Muscle of leg (tissue), 16 donors: Measurements from ENCODE around the gene STAG1. TPM values are rescaled to one million over a fixed set of nuclear protein-coding genes. Genes with fewer than 3 reads are reported as not detected.
"Not testable (repeated sequence)": the region's sequence is repeated elsewhere in the genome, so short reads cannot be mapped to it uniquely, and the experiment has no call there.

ENCODE experiments used
- DNase-seq: peaks from one replicate; pipeline ENCODE4 v3.0.0; 2013
- H3K27ac ChIP-seq: one replicate; pipeline ENCODE4 v1.5.1; 2013; ENCODE audit warnings: mild to moderate bottlenecking, low read length, control low read depth
- H3K27me3 ChIP-seq: one replicate; pipeline ENCODE4 v1.6.1; 2013; ENCODE audit warnings: low read length; ENCODE audit not compliant: control insufficient read depth, insufficient read depth
- H3K36me3 ChIP-seq: one replicate; pipeline ENCODE4 v1.6.1; 2013; ENCODE audit warnings: low read length; ENCODE audit not compliant: control insufficient read depth, insufficient read depth
- H3K4me1 ChIP-seq: one replicate; pipeline ENCODE4 v1.6.1; 2013; ENCODE audit warnings: low read length; ENCODE audit not compliant: control insufficient read depth, insufficient read depth
- H3K4me3 ChIP-seq: one replicate; pipeline ENCODE4 v1.5.1; 2013; ENCODE audit warnings: low read length, control low read depth
- H3K9me3 ChIP-seq: replicated peaks from 2 replicates; pipeline ENCODE4 v1.6.1; 2013; ENCODE audit warnings: low read depth, low read length; ENCODE audit not compliant: control insufficient read depth
- WGBS: methylation state at CpG from one replicate; pipeline ENCODE4 v1.1.5; 2013; ENCODE audit warnings: missing lambda C conversion rate; ENCODE audit not compliant: insufficient coverage; 5-methylcytosine and 5-hydroxymethylcytosine counted together
- long read RNA-seq, 11 donors: transcript quantifications; one replicate each; lab custom pipeline, GENCODE V29; 2026
- polyA plus RNA-seq, 8 donors: library from polyadenylated mRNA; unstranded; fragments of 120-200 nt; gene quantifications; one replicate each; pipeline versions ENCODE4 v1.2.1 to v1.2.3, GENCODE V29; 2013; ENCODE audit warnings: inconsistent platforms in 1 of 8, low replicate concordance in 1 of 8; ENCODE audit not compliant: insufficient read length in 8 of 8, insufficient read depth in 1 of 8
- total RNA-seq: library from RNA; stranded (reverse); fragments of 120-200 nt; gene quantifications from one replicate; pipeline ENCODE4 v1.2.4, GENCODE V29; 2013

STAG1 gene
- total RNA-seq (52.2 TPM), polyA plus RNA-seq (10 to 100 TPM; 22.9 to 36.4 (median 32.8) TPM)
- long read RNA-seq, donor 1: 0 reads
- long read RNA-seq, donor 2: 0 reads
- long read RNA-seq, donor 3, full-length matches to known transcripts: 2 of 2 reads
- long read RNA-seq, donor 3, partial matches to known transcripts: 0 of 2 reads
- long read RNA-seq, donor 3, other reads (novel, unspliced or antisense): 0 of 2 reads
- long read RNA-seq, donor 4: 0 reads
- long read RNA-seq, donor 5, full-length matches to known transcripts: 2 of 2 reads
- long read RNA-seq, donor 5, partial matches to known transcripts: 0 of 2 reads
- long read RNA-seq, donor 5, other reads (novel, unspliced or antisense): 0 of 2 reads
- long read RNA-seq, donor 6, full-length matches to known transcripts: 3 of 3 reads
- long read RNA-seq, donor 6, partial matches to known transcripts: 0 of 3 reads
- long read RNA-seq, donor 6, other reads (novel, unspliced or antisense): 0 of 3 reads
- long read RNA-seq, donor 7, full-length matches to known transcripts: 5 of 11 reads
- long read RNA-seq, donor 7, partial matches to known transcripts: 6 of 11 reads
- long read RNA-seq, donor 7, other reads (novel, unspliced or antisense): 0 of 11 reads
- long read RNA-seq, donor 8, full-length matches to known transcripts: 5 of 5 reads
- long read RNA-seq, donor 8, partial matches to known transcripts: 0 of 5 reads
- long read RNA-seq, donor 8, other reads (novel, unspliced or antisense): 0 of 5 reads
- long read RNA-seq, donor 9, full-length matches to known transcripts: 2 of 2 reads
- long read RNA-seq, donor 9, partial matches to known transcripts: 0 of 2 reads
- long read RNA-seq, donor 9, other reads (novel, unspliced or antisense): 0 of 2 reads
- long read RNA-seq, donor 10, full-length matches to known transcripts: 4 of 4 reads
- long read RNA-seq, donor 10, partial matches to known transcripts: 0 of 4 reads
- long read RNA-seq, donor 10, other reads (novel, unspliced or antisense): 0 of 4 reads
- long read RNA-seq, donor 11, full-length matches to known transcripts: 3 of 3 reads
- long read RNA-seq, donor 11, partial matches to known transcripts: 0 of 3 reads
- long read RNA-seq, donor 11, other reads (novel, unspliced or antisense): 0 of 3 reads

DNA sequence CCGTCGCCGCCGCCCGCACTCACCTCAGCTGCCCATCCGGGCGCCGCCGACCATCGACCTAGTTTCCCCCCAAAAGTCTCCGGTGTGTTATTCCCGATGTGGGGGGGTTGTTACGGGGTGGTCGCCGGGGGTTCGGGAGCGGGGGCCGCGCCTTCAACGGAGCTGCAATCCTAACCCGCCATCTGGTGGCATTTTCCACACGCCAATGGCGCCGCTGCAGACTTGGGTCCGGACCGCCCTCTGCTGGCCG is at the start of gene STAG1:
STAG1 (minus strand) TSS at position 207 of the 250 bp plus-strand sequence. CDS start 121,480 bp downstream, outside the sequence.
- no peaks in the 10 kb centered on the region for H3K27me3 ChIP-seq

DNA sequence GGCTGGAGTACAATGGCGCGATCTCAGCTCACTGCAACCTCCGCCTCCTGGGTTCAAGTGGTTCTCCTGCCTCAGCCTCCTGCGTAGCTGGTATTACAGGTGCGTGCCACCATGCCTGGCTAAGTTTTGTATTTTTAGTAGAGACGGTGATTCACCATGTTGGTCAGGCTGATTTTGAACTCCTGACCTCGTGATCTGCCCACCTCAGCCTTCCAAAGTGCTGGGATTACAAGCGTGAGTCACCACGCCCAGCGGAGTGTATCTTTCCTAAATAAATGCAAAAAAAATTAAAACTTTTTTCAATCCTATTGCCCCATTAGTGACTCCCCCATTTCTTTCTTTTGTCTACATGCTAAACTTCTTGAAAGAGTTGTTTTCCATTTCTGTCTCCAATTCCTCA is 49.0 kb upstream of the STAG1 start:
- not testable (repeated sequence) for DNase-seq, H3K9me3 ChIP-seq, H3K27ac ChIP-seq, H3K4me1 ChIP-seq, H3K27me3 ChIP-seq, H3K36me3 ChIP-seq, H3K4me3 ChIP-seq
- WGBS: 98% methylated on average over 8 of the region's 10 CpGs

More for the DNA sequence above, at the start of gene STAG1:
- under 1% methylated on average over 17 of the region's 27 CpGs for WGBS
- peaks cover 16% of the 10 kb centered on the region for H3K4me1 ChIP-seq
- no peaks in the 10 kb centered on the region for H3K9me3 ChIP-seq
- H3K4me3 ChIP-seq: peak within 1 kb of the TSS; percentile 70
- no peaks in the 10 kb centered on the region for H3K36me3 ChIP-seq
- peak within 1 kb of the TSS; percentile 99 for H3K27ac ChIP-seq
- no peak for DNase-seq

DNA sequence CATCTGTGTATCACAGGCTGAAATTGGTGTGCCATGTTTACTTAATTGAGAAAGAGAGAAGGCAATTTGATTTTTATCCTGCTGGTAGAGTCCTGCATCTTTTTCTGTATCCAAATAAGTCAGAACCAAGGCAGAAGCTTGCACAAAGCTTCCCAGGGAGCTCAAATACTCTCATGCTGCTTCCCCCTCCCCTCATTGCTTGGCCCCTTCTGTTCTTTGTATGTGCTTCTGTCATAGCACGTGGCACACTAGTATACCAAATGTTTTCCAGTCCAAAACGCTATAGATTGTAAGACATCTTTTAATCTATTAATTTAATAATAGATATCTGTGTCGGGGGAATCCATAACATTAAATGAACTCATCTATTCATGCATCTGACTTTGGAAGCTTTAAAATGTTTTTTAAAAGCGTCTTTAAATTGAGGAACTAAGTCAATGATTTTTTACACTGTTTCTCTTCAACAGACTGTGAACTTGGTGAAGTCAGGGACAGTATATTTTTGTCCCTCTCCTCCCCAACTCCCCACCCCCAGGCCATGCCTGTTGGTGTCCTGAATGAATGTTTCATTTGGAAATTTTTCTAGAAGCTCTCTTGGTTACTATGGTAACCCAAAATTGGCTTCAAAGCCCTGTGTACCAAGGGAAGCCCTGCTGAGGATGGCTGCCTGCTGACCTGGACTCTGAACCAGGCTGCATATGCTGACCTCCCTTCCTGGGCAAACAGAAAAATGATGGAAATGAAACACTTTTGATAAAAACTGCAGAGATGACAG is 40.6 kb upstream of the STAG1 start:
- Histone ChIP-seq H3K36me3 (no peaks in the 10 kb centered on the region), H3K9me3 (no peaks in the 10 kb centered on the region), H3K4me3 (no peak overlapping the region), H3K4me1 (no peaks in the 10 kb centered on the region), H3K27me3 (no peaks in the 10 kb centered on the region), H3K27ac (no peak overlapping the region)
- no peak for DNase-seq
- WGBS: no CpG with 5 or more reads among the region's 4 CpGs

DNA sequence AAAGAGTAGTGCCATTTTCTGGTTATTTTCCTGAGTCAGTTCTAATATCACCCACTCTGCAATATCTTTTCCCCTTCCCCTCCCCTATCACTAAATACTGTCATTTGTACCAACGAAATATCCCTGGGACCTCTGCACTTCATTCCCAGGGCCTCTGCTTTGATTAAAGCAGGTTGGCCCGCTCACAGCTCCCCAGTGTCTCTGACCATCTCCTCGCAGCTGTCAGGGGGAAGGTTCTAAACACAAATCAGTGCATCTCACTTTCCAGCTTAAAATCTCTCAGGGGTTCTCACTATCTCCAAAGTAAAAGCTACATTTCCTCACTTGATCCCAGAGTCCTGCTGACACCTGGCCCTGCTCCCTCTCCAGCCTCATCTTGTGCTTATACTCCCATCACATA is 38.6 kb upstream of the STAG1 start:
- Histone ChIP-seq H3K27ac (no peak overlapping the region), H3K27me3 (no peaks in the 10 kb centered on the region), H3K36me3 (no peaks in the 10 kb centered on the region), H3K9me3 (no peaks in the 10 kb centered on the region), H3K4me1 (peaks cover 5% of the 10 kb centered on the region), H3K4me3 (no peak overlapping the region)
- 34% methylated on average over 3 of the region's 3 CpGs for WGBS
- no peak for DNase-seq

DNA sequence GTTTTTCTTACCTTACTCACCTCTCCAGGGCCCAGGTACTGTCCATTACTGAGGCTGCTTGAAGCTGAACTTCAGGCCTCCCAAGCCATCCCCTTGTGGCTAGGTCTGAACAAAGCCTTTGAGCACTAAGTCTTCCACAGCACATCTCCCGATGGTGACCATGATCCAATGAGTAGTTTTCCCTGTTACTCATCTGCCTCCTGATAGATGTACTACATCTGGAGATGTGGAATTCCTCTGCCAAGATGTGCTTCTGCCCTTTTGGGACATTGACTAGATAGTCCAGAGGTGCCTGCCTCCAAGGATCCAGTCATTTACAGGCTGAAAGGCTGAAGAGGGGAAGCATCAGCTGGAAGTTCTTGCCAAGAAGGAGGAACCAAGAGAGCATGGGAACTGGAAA is 37.8 kb upstream of the STAG1 start:
- Histone ChIP-seq H3K9me3 (no peaks in the 10 kb centered on the region), H3K4me1 (peaks cover 5% of the 10 kb centered on the region), H3K4me3 (no peak overlapping the region), H3K36me3 (no peaks in the 10 kb centered on the region), H3K27ac (no peak overlapping the region), H3K27me3 (no peaks in the 10 kb centered on the region)
- no CpG with 5 or more reads among the region's 1 CpG for WGBS
- no peak for DNase-seq

DNA sequence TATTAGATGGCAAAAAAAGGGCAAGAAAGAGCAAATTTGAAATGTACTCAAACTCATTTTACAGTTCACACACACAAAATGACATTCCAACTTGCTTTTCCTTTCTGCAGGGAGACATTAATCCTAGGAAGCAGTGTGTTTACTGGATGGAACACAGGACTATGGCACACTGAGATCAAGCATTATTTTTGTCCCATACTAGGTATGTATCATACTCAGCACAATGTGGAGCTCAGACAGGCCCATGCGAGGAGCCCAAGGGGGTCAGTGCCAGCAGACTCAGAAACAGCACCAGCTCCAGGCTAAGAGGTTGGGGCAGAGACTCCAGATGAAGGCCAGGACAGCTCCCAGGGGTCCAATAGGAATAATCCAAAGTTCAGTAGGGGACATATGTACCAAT is 36.0 kb upstream of the STAG1 start:
- Histone ChIP-seq H3K4me3 (no peak overlapping the region), H3K4me1 (peaks cover 8% of the 10 kb centered on the region), H3K27me3 (no peaks in the 10 kb centered on the region), H3K36me3 (no peaks in the 10 kb centered on the region), H3K9me3 (no peaks in the 10 kb centered on the region), H3K27ac (no peak overlapping the region)
- no peak for DNase-seq
- WGBS: 78% methylated on average over 1 of the region's 1 CpG

DNA sequence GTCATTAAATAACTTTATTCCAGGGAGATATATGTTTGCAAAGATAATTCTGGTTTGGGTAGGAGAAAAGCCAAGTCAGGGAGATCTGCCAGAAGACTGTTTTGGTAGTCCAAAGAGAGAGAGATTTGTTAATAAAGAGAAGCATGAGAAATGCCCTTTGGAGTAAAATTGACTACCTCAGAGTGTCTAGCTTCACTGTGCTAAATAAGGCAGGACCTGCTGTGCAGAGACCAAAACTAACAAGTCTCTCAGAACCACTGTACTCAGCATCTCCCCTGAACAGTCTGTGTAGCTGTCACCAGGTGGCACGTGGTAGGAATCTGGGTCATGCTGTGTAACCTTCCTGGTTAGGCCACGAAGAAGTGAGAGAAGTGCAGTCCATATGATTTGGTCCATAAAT is 35.2 kb upstream of the STAG1 start:
- no peaks in the 10 kb centered on the region for H3K9me3 ChIP-seq
- peaks cover 8% of the 10 kb centered on the region for H3K4me1 ChIP-seq
- H3K27me3 ChIP-seq: no peaks in the 10 kb centered on the region
- peak; percentile 30 for DNase-seq
- no peaks in the 10 kb centered on the region for H3K36me3 ChIP-seq
- H3K4me3 ChIP-seq: no peak overlapping the region
- no peak overlapping the region for H3K27ac ChIP-seq
- no CpG with 5 or more reads among the region's 2 CpGs for WGBS

DNA sequence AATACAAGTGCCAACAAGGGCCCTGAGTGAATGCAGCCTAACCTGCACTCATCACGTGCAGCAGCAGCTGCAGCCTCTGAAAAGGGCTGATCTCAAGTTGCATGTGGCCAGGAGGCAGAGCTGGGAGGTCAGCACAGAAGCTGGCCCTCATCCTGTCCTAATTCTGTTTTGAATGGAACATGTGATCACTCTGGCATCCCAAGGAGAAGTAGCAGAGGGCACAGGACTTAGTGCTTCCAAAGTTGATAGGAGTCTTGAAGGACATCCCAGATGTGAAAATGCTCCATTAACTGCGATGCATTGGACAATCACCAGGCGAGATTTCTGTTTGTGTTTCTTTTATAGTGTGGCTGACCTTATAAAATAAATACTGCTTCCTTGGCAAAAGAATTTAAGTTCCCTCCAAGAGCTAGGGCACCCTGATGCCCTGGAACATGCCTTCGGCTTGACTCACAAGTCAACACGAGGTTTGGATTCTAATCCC is 31.6 kb upstream of the STAG1 start:
- Histone ChIP-seq H3K4me3 (no peak overlapping the region), H3K27me3 (no peaks in the 10 kb centered on the region), H3K36me3 (no peaks in the 10 kb centered on the region), H3K27ac (no peak overlapping the region), H3K9me3 (no peaks in the 10 kb centered on the region), H3K4me1 (peaks cover 8% of the 10 kb centered on the region)
- DNase-seq: peak; percentile 17
- WGBS: 82% methylated on average over 3 of the region's 5 CpGs

DNA sequence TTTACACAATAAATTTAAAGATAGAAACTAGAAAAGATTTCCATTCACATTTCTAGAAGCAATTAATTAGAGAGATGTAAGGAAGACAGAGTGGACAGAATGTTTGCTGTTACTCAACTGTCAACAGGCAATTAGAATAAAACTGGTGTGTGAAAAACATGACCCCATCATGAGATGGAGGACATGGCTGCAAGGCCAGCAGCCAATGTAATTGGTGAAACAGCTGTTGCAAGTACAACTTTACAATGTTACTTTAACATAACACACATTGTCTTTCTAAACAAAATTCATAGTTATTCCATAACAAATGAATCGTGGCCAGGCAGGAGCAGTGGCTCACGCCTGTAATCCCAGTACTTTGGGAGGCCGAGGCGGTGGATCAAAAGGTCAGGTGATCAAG is 28.6 kb upstream of the STAG1 start:
- H3K27me3 ChIP-seq: no peaks in the 10 kb centered on the region
- WGBS: 66% methylated on average over 4 of the region's 4 CpGs
- no peaks in the 10 kb centered on the region for H3K9me3 ChIP-seq
- H3K4me3 ChIP-seq: no peak overlapping the region
- H3K36me3 ChIP-seq: no peaks in the 10 kb centered on the region
- DNase-seq: no peak
- H3K4me1 ChIP-seq: peaks cover 4% of the 10 kb centered on the region
- H3K27ac ChIP-seq: no peak overlapping the region
